ENCODE data around the gene COL25A1.

DNA sequence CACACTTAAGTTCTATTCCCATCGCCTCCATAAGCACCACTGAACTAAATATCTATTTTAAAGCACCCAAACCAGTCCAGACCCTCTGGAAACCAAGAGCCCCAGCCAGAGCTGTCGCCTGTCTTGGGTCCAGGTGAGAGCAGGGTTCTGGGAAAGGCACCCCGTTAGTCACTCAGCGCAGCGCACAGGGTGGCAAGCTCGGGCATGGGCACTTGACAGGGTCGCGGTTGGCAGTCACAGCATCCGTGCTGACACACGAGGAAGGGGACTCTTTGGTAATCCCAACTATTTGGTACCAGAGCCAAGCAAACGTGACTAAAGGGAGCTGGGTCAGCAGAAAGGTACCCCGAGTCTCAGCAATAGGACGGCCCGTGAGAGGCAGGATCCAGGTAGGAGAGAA lies 515.4 kb downstream of the COL25A1 start:
- TF ChIP-seq, protein P1, sequence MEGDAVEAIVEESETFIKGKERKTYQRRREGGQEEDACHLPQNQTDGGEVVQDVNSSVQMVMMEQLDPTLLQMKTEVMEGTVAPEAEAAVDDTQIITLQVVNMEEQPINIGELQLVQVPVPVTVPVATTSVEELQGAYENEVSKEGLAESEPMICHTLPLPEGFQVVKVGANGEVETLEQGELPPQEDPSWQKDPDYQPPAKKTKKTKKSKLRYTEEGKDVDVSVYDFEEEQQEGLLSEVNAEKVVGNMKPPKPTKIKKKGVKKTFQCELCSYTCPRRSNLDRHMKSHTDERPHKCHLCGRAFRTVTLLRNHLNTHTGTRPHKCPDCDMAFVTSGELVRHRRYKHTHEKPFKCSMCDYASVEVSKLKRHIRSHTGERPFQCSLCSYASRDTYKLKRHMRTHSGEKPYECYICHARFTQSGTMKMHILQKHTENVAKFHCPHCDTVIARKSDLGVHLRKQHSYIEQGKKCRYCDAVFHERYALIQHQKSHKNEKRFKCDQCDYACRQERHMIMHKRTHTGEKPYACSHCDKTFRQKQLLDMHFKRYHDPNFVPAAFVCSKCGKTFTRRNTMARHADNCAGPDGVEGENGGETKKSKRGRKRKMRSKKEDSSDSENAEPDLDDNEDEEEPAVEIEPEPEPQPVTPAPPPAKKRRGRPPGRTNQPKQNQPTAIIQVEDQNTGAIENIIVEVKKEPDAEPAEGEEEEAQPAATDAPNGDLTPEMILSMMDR (IDR thresholded peaks at IDR 0.05; ENCODE audit: low read depth, low read length, missing input control) = no peak
- no peak for TF ChIP-seq SP1 (IDR thresholded peaks at IDR 0.05)
- TF ChIP-seq RXRA (IDR thresholded peaks at IDR 0.05) = no peak
- no peak for TF ChIP-seq RAD21 (IDR thresholded peaks at IDR 0.05)
- TF ChIP-seq, protein P2, sequence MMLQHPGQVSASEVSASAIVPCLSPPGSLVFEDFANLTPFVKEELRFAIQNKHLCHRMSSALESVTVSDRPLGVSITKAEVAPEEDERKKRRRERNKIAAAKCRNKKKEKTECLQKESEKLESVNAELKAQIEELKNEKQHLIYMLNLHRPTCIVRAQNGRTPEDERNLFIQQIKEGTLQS (IDR thresholded peaks at IDR 0.05) = no peak
- TF ChIP-seq TAF1 (conservative IDR thresholded peaks at IDR 0.05) = no peak
- no peak for TF ChIP-seq YY1 (IDR thresholded peaks at IDR 0.05)
- TF ChIP-seq HNF4A (conservative IDR thresholded peaks at IDR 0.05) = no peak
- no peak for TF ChIP-seq JUND (IDR thresholded peaks at IDR 0.05)
- no peak for TF ChIP-seq HNF4G (IDR thresholded peaks at IDR 0.05)
